Peyer's patch (tissue), 4 donors: Measurements from ENCODE around the gene GNG2. TPM values are rescaled to one million over a fixed set of nuclear protein-coding genes. Genes with fewer than 3 reads are reported as not detected.

Experiments used
- DNase-seq, 3 donors: peaks; one replicate each; pipeline ENCODE4 v3.0.0-alpha.2; 2017 to 2019
- H3K27ac ChIP-seq, 4 donors: fragments of 200-600 bp; sonication (generic); one replicate each; pipeline ENCODE4 v1.5.1; 2016 to 2019
- H3K27me3 ChIP-seq, 2 donors: fragments of 200-600 bp; sonication (generic); one replicate each; pipeline ENCODE4 v1.5.1; 2019
- H3K36me3 ChIP-seq, 3 donors: fragments of 200-600 bp; sonication (generic); one replicate each; pipeline ENCODE4 v1.5.1; 2016 to 2019
- H3K4me1 ChIP-seq, 4 donors: fragments of 200-600 bp; sonication (generic); one replicate each; pipeline ENCODE4 v1.5.1; 2016 to 2019
- H3K4me3 ChIP-seq, 4 donors: fragments of 200-600 bp; sonication (generic); 1 replicate in 3 of 4; 2 replicates in 1 of 4; pipeline ENCODE4 v1.5.1; 2016 to 2019; ENCODE audit warnings: mild to moderate bottlenecking in 1 of 4
- H3K9me3 ChIP-seq, 4 donors: fragments of 200-600 bp; sonication (generic); one replicate each; pipeline ENCODE4 v1.5.1; 2016 to 2019; ENCODE audit warnings: mild to moderate bottlenecking in 1 of 4
- CTCF ChIP-seq, 6 experiments: fragments of 450-650 bp in 4 of 6; fragments of 200-600 bp in 2 of 6; sonication (generic) in 1 of 6; IDR thresholded peaks; one replicate each; pipeline ENCODE4 v1.5.1; 2017 to 2019; ENCODE audit warnings: antibody characterized with exemption in 6 of 6, mild to moderate bottlenecking in 3 of 6, moderate library complexity in 1 of 6
- POLR2A ChIP-seq, 2 donors: fragments of 450-650 bp; IDR thresholded peaks; one replicate each; pipeline ENCODE4 v1.5.1; 2017; ENCODE audit warnings: antibody characterized with exemption in 2 of 2, mild to moderate bottlenecking in 2 of 2, moderate library complexity in 2 of 2
- total RNA-seq, 4 donors: library from RNA; depleted of rRNA; stranded (reverse); fragments of >200 nt; gene quantifications; one replicate each; pipeline ENCODE4 v1.1.0, GENCODE V29; 2016

The GNG2 gene
- total RNA-seq, 4 donors from 2014 or later, result 6.0 to 44.6 (median 9.7) TPM

GRCh38 chr14:52007637-52008036 lies 147.2 kb downstream of the GNG2 start:
- no peak for TF ChIP-seq CTCF (IDR thresholded peaks at IDR 0.05)
- TF ChIP-seq POLR2A (IDR thresholded peaks at IDR 0.05), result no peak
- H3K27ac ChIP-seq, result no peak overlapping the region
- H3K4me1 ChIP-seq, result no peaks in the 10 kb centered on the region
- H3K27me3 ChIP-seq, result no peaks in the 10 kb centered on the region
- DNase-seq, result no peak
- H3K4me3 ChIP-seq, result no peak overlapping the region
- H3K36me3 ChIP-seq, result peaks cover 0 to 83% (median 0%) of the 10 kb centered on the region in 3 donors
- no peaks in the 10 kb centered on the region for H3K9me3 ChIP-seq

- Histone ChIP-seq H3K4me1 (no peaks in the 10 kb centered on the region), H3K27ac (no peak overlapping the region), H3K4me3 (no peak overlapping the region), H3K27me3 (no peaks in the 10 kb centered on the region), H3K9me3 (no peaks in the 10 kb centered on the region), H3K36me3 (peaks cover 0 to 81% (median 0%) of the 10 kb centered on the region in 3 donors)
- DNase-seq, result no peak
- TF ChIP-seq POLR2A (IDR thresholded peaks at IDR 0.05) (no peak), CTCF (IDR thresholded peaks at IDR 0.05) (no peak)
Measured at GRCh38 chr14:52008136-52008535, 147.7 kb downstream of the GNG2 start.

GRCh38 chr14:52010173-52010693 lies 149.8 kb downstream of the GNG2 start:
- Histone ChIP-seq H3K9me3 (no peaks in the 10 kb centered on the region), H3K27ac (no peak overlapping the region), H3K4me1 (no peaks in the 10 kb centered on the region), H3K4me3 (no peak overlapping the region), H3K27me3 (no peaks in the 10 kb centered on the region), H3K36me3 (peaks cover 0 to 64% (median 0%) of the 10 kb centered on the region in 3 donors)
- DNase-seq, result no peak
- TF ChIP-seq POLR2A (IDR thresholded peaks at IDR 0.05) (no peak), CTCF (IDR thresholded peaks at IDR 0.05) (no peak)

- no peaks in the 10 kb centered on the region for H3K27me3 ChIP-seq
- H3K27ac ChIP-seq, result no peak overlapping the region
- no peak overlapping the region for H3K4me3 ChIP-seq
- no peaks in the 10 kb centered on the region for H3K9me3 ChIP-seq
- no peak for DNase-seq
- no peak for TF ChIP-seq POLR2A (IDR thresholded peaks at IDR 0.05)
- TF ChIP-seq CTCF (IDR thresholded peaks at IDR 0.05), result no peak
- peaks cover 0 to 51% (median 0%) of the 10 kb centered on the region in 3 donors for H3K36me3 ChIP-seq
- H3K4me1 ChIP-seq, result no peaks in the 10 kb centered on the region
Measured at GRCh38 chr14:52011523-52011922, 151.1 kb downstream of the GNG2 start.

- H3K27ac ChIP-seq, result no peak overlapping the region
- no peak for DNase-seq
- no peaks in the 10 kb centered on the region for H3K27me3 ChIP-seq
- TF ChIP-seq CTCF (IDR thresholded peaks at IDR 0.05) (no peak), POLR2A (IDR thresholded peaks at IDR 0.05) (no peak)
- no peak overlapping the region for H3K4me3 ChIP-seq
- H3K9me3 ChIP-seq, result no peaks in the 10 kb centered on the region
- H3K36me3 ChIP-seq, result peaks cover 0 to 42% (median 0%) of the 10 kb centered on the region in 3 donors
- no peaks in the 10 kb centered on the region for H3K4me1 ChIP-seq
Measured at GRCh38 chr14:52012635-52013034, 152.2 kb downstream of the GNG2 start.
